Articular chondrocyte of knee joint (primary cell): Measurements from ENCODE around the gene SPAAR. TPM values are rescaled to one million over a fixed set of nuclear protein-coding genes. Genes with fewer than 3 reads are reported as not detected.

Experiments
- total RNA-seq: library from RNA; depleted of rRNA; stranded (reverse); fragments of >200 nt; gene quantifications from 2 replicates; pipeline ENCODE4 v1.2.3, GENCODE V29; 2012

Gene SPAAR
- 0.26 and 0.54 TPM in 2 replicates for total RNA-seq

GRCh38 chr9:35909274-35909673 lies at the start of gene SPAAR:
TSS of gene SPAAR (plus strand) at chr9:35909490. CDS start at chr9:35910464, 974 bp downstream.

GRCh38 chr9:35870351-35870923 lies 38.9 kb upstream of the SPAAR start, which contains the start of gene OR13J1:
TSS of gene OR13J1 (minus strand) at chr9:35870401. CDS start at chr9:35870401, 0 bp downstream.

GRCh38 chr9:35905912-35906679 lies 3.2 kb upstream of the SPAAR start, which contains the start of gene HRCT1:
TSS of gene HRCT1 (plus strand) at chr9:35906202. CDS start at chr9:35906288, 86 bp downstream.

DNA sequence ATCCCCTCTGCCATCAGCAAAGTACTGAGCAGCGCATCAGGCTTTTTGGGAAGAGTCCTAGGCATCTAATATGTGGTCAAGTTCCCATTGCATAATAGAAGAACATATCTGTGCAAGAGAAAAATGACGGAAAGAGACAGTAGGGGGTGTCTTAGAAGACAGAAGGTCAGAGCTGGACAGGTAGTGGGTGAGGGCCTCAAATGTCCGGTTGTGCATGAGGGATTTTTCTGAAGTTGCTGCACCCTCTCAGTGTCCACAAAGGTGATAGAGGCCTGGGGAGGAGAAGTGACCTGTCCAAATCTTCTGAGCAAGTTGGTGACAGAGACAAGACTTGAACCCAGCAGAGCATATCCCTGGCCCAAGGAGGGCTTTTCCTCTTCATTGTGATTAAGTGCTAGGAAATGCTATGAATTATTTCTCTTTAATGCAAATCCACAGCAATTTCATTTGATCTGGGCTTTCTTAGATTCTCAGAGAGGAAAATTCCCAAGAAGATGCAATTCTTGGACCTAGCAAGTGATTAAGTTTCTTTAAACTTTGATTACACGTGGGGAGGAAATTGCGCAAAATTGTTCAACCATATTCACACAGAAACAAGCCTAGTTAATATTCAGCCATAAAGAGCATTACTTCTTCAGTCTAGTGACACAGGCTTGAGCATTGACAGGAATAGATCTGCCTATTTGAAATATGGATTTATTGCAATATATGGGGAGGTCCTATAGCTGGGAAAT lies 49.0 kb downstream of the SPAAR start, which contains the start of gene OR2S2:
TSS of gene OR2S2 (minus strand) at position 51 of the 734 bp plus-strand sequence. CDS start 56 bp downstream, outside the sequence.

Other genes with a start within 250 kb of the SPAAR start
- gene ARHGEF39, start 244.3 kb upstream of the SPAAR start, total RNA-seq: 0.39 and 5.5 TPM in 2 replicates
- gene CA9, start 235.6 kb upstream of the SPAAR start, total RNA-seq: 0.86 and 2.2 TPM in 2 replicates
- 755 and 824 TPM in 2 replicates for gene TPM2, start 219.6 kb upstream of the SPAAR start, total RNA-seq
- gene TLN1, start 177.3 kb upstream of the SPAAR start, total RNA-seq: 275 and 305 TPM in 2 replicates
- gene CREB3, start 176.8 kb upstream of the SPAAR start, total RNA-seq: 62.1 and 68.7 TPM in 2 replicates
- 25.0 and 31.8 TPM in 2 replicates for gene GBA2, start 160.3 kb upstream of the SPAAR start, total RNA-seq
- 20.2 and 22.1 TPM in 2 replicates for gene RGP1, start 160.2 kb upstream of the SPAAR start, total RNA-seq
- gene MSMP, start 155.2 kb upstream of the SPAAR start, total RNA-seq: 1.4 and 11.6 TPM in 2 replicates
- gene NPR2, start 117.9 kb upstream of the SPAAR start, total RNA-seq: 29.2 and 38.3 TPM in 2 replicates
- gene SPAG8, start 97.2 kb upstream of the SPAAR start, total RNA-seq: 0.52 and 1.2 TPM in 2 replicates
- gene HINT2, start 94.4 kb upstream of the SPAAR start, total RNA-seq: 15.3 and 19.1 TPM in 2 replicates
- not detected in 2 replicates for gene FAM221B, start 80.8 kb upstream of the SPAAR start, total RNA-seq
- gene TMEM8B, start 80.3 kb upstream of the SPAAR start, total RNA-seq: 4.4 and 4.5 TPM in 2 replicates
- not detected in 2 replicates for gene OR13J1, start 39.1 kb upstream of the SPAAR start, total RNA-seq
- 4.7 and 5.9 TPM in 2 replicates for gene HRCT1, start 3.3 kb upstream of the SPAAR start, total RNA-seq
- 0.39 and 0.43 TPM in 2 replicates for gene OR2S2, start 48.7 kb downstream of the SPAAR start, total RNA-seq
- gene RECK, start 127.4 kb downstream of the SPAAR start, total RNA-seq: 117 and 126 TPM in 2 replicates
- gene GLIPR2, start 227.2 kb downstream of the SPAAR start, total RNA-seq: 15.7 and 16.4 TPM in 2 replicates